Thyroid gland (tissue), 4 donors: ENCODE data around the gene FAM181A. TPM values are rescaled to one million over a fixed set of nuclear protein-coding genes. Genes with fewer than 3 reads are reported as not detected.

ENCODE experiments used
- DNase-seq, 2 donors: peaks; one replicate each; pipeline ENCODE4 v3.0.0-alpha.2; 2019
- H3K27ac ChIP-seq, 3 donors: fragments of 200-600 bp; sonication (generic); 1 replicate in 2 of 3; 2 replicates in 1 of 3; pipeline ENCODE4 v1.5.1; 2016 to 2019; ENCODE audit warnings: mild to moderate bottlenecking in 1 of 3, moderate library complexity in 1 of 3
- H3K27me3 ChIP-seq: fragments of 200-600 bp; sonication (generic); one replicate; pipeline ENCODE4 v1.5.1; 2019
- H3K36me3 ChIP-seq, 2 donors: fragments of 200-600 bp; sonication (generic); one replicate each; pipeline ENCODE4 v1.5.1; 2016 to 2019
- H3K4me1 ChIP-seq, 2 donors: fragments of 200-600 bp; sonication (generic); one replicate each; pipeline ENCODE4 v1.5.1; 2017 to 2019
- H3K4me3 ChIP-seq, 3 donors: fragments of 200-600 bp; sonication (generic); replicated peaks in 1 of 3; 1 replicate in 2 of 3; 2 replicates in 1 of 3; pipeline ENCODE4 v1.5.1; 2016; ENCODE audit warnings: mild to moderate bottlenecking in 1 of 3
- H3K9me3 ChIP-seq: fragments of 200-600 bp; sonication (generic); one replicate; pipeline ENCODE4 v1.5.1; 2017
- CTCF ChIP-seq, 6 experiments: fragments of 200-600 bp in 3 of 6; fragments of 450-650 bp in 3 of 6; sonication (generic) in 3 of 6; IDR thresholded peaks; one replicate each; pipeline ENCODE4 v1.5.1; 2016 to 2019; ENCODE audit warnings: antibody characterized with exemption in 6 of 6, mild to moderate bottlenecking in 2 of 6, inconsistent platforms in 1 of 6, moderate library complexity in 1 of 6
- POLR2A ChIP-seq, 2 donors: fragments of 450-650 bp; IDR thresholded peaks; one replicate each; pipeline ENCODE4 v1.6.1; 2017; ENCODE audit warnings: antibody characterized with exemption in 2 of 2, mild to moderate bottlenecking in 2 of 2, moderate library complexity in 1 of 2
- WGBS, 2 donors: methylation state at CpG; one replicate each; pipeline ENCODE4 v1.1.5; 2017; 5-methylcytosine and 5-hydroxymethylcytosine counted together
- intact Hi-C: fragments of 100-400 bp; cut with DNase I; formaldehyde crosslinking; loops from one replicate; pipeline ENCODE4 v1.15.1; 2023
- total RNA-seq, 4 donors: library from RNA; depleted of rRNA; stranded (reverse); fragments of >200 nt; gene quantifications; one replicate each; pipeline ENCODE4 v1.2.3, GENCODE V29; 2016

Gene FAM181A
- total RNA-seq, 4 donors from 2014 or later: 0.40 to 3.6 (median 0.63) TPM

GRCh38 chr14:93951635-93952540 lies 24.7 kb downstream of the FAM181A start:
- Histone ChIP-seq H3K27me3 (no peaks in the 10 kb centered on the region), H3K27ac (no peak overlapping the region), H3K36me3 (no peaks in the 10 kb centered on the region), H3K4me3 (no peak overlapping the region), H3K9me3 (no peaks in the 10 kb centered on the region), H3K4me1 (no peaks in the 10 kb centered on the region)
- no peak for DNase-seq
- WGBS, 2 donors: 40 to 51% methylated on average over 4 to 6 of the region's 7 CpGs
- TF ChIP-seq POLR2A (IDR thresholded peaks at IDR 0.05) (no peak), CTCF (IDR thresholded peaks at IDR 0.05) (no peak)
- intact Hi-C loops: no loop called here

- H3K9me3 ChIP-seq: no peaks in the 10 kb centered on the region
- intact Hi-C loops: no loop called here
- H3K4me1 ChIP-seq: no peaks in the 10 kb centered on the region
- DNase-seq: no peak
- H3K27me3 ChIP-seq: no peaks in the 10 kb centered on the region
- no peak for TF ChIP-seq POLR2A (IDR thresholded peaks at IDR 0.05)
- TF ChIP-seq CTCF (IDR thresholded peaks at IDR 0.05): no peak
- H3K36me3 ChIP-seq: no peaks in the 10 kb centered on the region
- no peak overlapping the region for H3K27ac ChIP-seq
- 74 to 78% methylated on average over 3 of the region's 3 CpGs for WGBS, 2 donors
- no peak overlapping the region for H3K4me3 ChIP-seq
These were observed 25.7 kb downstream of the FAM181A start for GRCh38 chr14:93952829-93953228.

GRCh38 chr14:93953263-93953662 lies 26.1 kb downstream of the FAM181A start:
- intact Hi-C loops: no loop called here
- H3K9me3 ChIP-seq: no peaks in the 10 kb centered on the region
- TF ChIP-seq POLR2A (IDR thresholded peaks at IDR 0.05): no peak
- no peak for TF ChIP-seq CTCF (IDR thresholded peaks at IDR 0.05)
- no peaks in the 10 kb centered on the region for H3K36me3 ChIP-seq
- no peaks in the 10 kb centered on the region for H3K4me1 ChIP-seq
- 56 to 69% methylated on average over 9 to 14 of the region's 14 CpGs for WGBS, 2 donors
- H3K27me3 ChIP-seq: no peaks in the 10 kb centered on the region
- no peak overlapping the region for H3K27ac ChIP-seq
- no peak for DNase-seq
- H3K4me3 ChIP-seq: no peak overlapping the region

- no peaks in the 10 kb centered on the region for H3K27me3 ChIP-seq
- no peaks in the 10 kb centered on the region for H3K4me1 ChIP-seq
- intact Hi-C loops: no loop called here
- TF ChIP-seq CTCF (IDR thresholded peaks at IDR 0.05) (no peak), POLR2A (IDR thresholded peaks at IDR 0.05) (no peak)
- H3K27ac ChIP-seq: no peak overlapping the region
- H3K9me3 ChIP-seq: no peaks in the 10 kb centered on the region
- no peak for DNase-seq
- no peaks in the 10 kb centered on the region for H3K36me3 ChIP-seq
- 83 to 85% methylated on average over 17 to 18 of the region's 18 CpGs for WGBS, 2 donors
- H3K4me3 ChIP-seq: no peak overlapping the region
These were observed 26.8 kb downstream of the FAM181A start for GRCh38 chr14:93953739-93954515.

GRCh38 chr14:93954516-93954830 lies 27.3 kb downstream of the FAM181A start:
- Histone ChIP-seq H3K4me3 (no peak overlapping the region), H3K27ac (no peak overlapping the region), H3K27me3 (no peaks in the 10 kb centered on the region), H3K4me1 (peaks cover 0 to 4% of the 10 kb centered on the region in 2 donors), H3K36me3 (no peaks in the 10 kb centered on the region), H3K9me3 (no peaks in the 10 kb centered on the region)
- no peak for DNase-seq
- 76 to 91% methylated on average over 3 of the region's 4 CpGs for WGBS, 2 donors
- TF ChIP-seq CTCF (IDR thresholded peaks at IDR 0.05) (no peak), POLR2A (IDR thresholded peaks at IDR 0.05) (no peak)
- intact Hi-C loops: no loop called here
